Ascending aorta (tissue), 2 donors: ENCODE measurements around the gene WWC1. TPM values are rescaled to one million over a fixed set of nuclear protein-coding genes. Genes with fewer than 3 reads are reported as not detected.

Experiments
- DNase-seq, 2 donors: peaks; one replicate each; pipeline ENCODE4 v3.0.0-alpha.2; 2019; ENCODE audit warnings: low spot score in 2 of 2
- H3K27ac ChIP-seq, 2 donors: fragments of 200-600 bp; sonication (generic); one replicate each; pipeline ENCODE4 v1.5.1; 2016 to 2017; ENCODE audit warnings: mild to moderate bottlenecking in 1 of 2
- H3K27me3 ChIP-seq: fragments of 200-600 bp; sonication (generic); one replicate; pipeline ENCODE4 v1.5.1; 2017
- H3K36me3 ChIP-seq, 2 donors: fragments of 200-600 bp; sonication (generic); one replicate each; pipeline ENCODE4 v1.5.1; 2016
- H3K4me1 ChIP-seq, 2 donors: fragments of 200-600 bp; sonication (generic); one replicate each; pipeline ENCODE4 v1.5.1; 2016 to 2017; ENCODE audit warnings: mild to moderate bottlenecking in 1 of 2
- H3K4me3 ChIP-seq, 2 donors: fragments of 200-600 bp; sonication (generic); one replicate each; pipeline ENCODE4 v1.5.1; 2016 to 2017; ENCODE audit warnings: mild to moderate bottlenecking in 1 of 2
- H3K9me3 ChIP-seq, 2 donors: fragments of 200-600 bp; sonication (generic); one replicate each; pipeline ENCODE4 v1.5.1; 2016
- CTCF ChIP-seq, 3 experiments: fragments of 200-600 bp in 2 of 3; fragments of 450-650 bp in 1 of 3; sonication (generic) in 2 of 3; IDR thresholded peaks; one replicate each; pipeline ENCODE4 v1.5.1; 2016 to 2019; ENCODE audit warnings: antibody characterized with exemption in 3 of 3, mild to moderate bottlenecking in 1 of 3, moderate library complexity in 1 of 3
- intact Hi-C: fragments of 100-400 bp; cut with DNase I; formaldehyde crosslinking; loops from one replicate; pipeline ENCODE4 v1.15.1; 2023
- total RNA-seq: library from RNA; depleted of rRNA; stranded (reverse); fragments of >200 nt; gene quantifications from one replicate; pipeline ENCODE4 v1.1.0, GENCODE V29; 2016

WWC1 gene
- total RNA-seq, 1 donor from 2014 or later = not detected

DNA sequence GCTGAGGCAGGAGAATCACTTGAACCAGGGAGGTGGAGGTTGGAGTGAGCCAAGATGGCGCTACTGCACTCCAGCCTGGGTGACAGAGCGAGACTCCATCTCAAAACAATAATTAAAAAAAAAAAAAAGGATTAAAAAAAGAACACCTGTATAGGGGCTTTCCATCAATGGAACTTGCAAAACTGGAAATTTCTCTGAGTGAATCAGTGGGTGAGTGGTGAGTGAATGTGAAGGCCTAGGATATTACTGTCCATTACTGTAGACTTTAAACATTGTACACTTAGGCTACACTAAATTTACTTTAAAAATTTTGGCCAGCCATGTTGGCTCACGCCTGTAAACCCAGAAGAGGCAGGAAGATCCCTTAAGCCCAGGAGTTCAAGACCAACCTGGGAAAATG is 189.2 kb downstream of the WWC1 start:
- intact Hi-C loops = loop anchor here (10.0 kb wide), 1 partner anchor 824 kb away; the partner anchor contains the start of gene SLIT3

GRCh38 chr5:168481330-168481788 is 189.9 kb downstream of the WWC1 start:
- no peak for TF ChIP-seq CTCF (IDR thresholded peaks at IDR 0.05)
- intact Hi-C loops = loop anchor here (10.0 kb wide), 1 partner anchor 823 kb away; the partner anchor contains the start of gene SLIT3

More for the DNA sequence above, 189.2 kb downstream of the WWC1 start:
- Histone ChIP-seq H3K4me3 (no peak overlapping the region), H3K36me3 (no peaks in the 10 kb centered on the region), H3K27ac (no peak overlapping the region), H3K9me3 (no peaks in the 10 kb centered on the region), H3K4me1 (no peaks in the 10 kb centered on the region), H3K27me3 (no peaks in the 10 kb centered on the region)
- no peak for DNase-seq
- no peak for TF ChIP-seq CTCF (IDR thresholded peaks at IDR 0.05)

GRCh38 chr5:168482361-168482760 is 190.9 kb downstream of the WWC1 start:
- intact Hi-C loops = loop anchor here (10.0 kb wide), 1 partner anchor 822 kb away; the partner anchor contains the start of gene SLIT3
- Histone ChIP-seq H3K27me3 (no peaks in the 10 kb centered on the region), H3K36me3 (no peaks in the 10 kb centered on the region), H3K4me3 (no peak overlapping the region), H3K4me1 (peaks cover 3 to 5% of the 10 kb centered on the region in 2 donors), H3K27ac (no peak overlapping the region), H3K9me3 (no peaks in the 10 kb centered on the region)
- no peak for DNase-seq
- TF ChIP-seq CTCF (IDR thresholded peaks at IDR 0.05) = no peak

More at GRCh38 chr5:168481330-168481788, 189.9 kb downstream of the WWC1 start:
- DNase-seq = no peak
- Histone ChIP-seq H3K9me3 (no peaks in the 10 kb centered on the region), H3K4me1 (peaks cover 0 to 3% of the 10 kb centered on the region in 2 donors), H3K36me3 (no peaks in the 10 kb centered on the region), H3K4me3 (no peak overlapping the region), H3K27me3 (no peaks in the 10 kb centered on the region), H3K27ac (no peak overlapping the region)

- H3K27me3 ChIP-seq = no peaks in the 10 kb centered on the region
- DNase-seq = peak; percentile 57 to 95
- peak within 1 kb of the TSS; percentile 78 to 81 for H3K27ac ChIP-seq
- peak; percentile 91 to 98 (median 97) for TF ChIP-seq CTCF (IDR thresholded peaks at IDR 0.05)
- peaks cover 22 to 27% of the 10 kb centered on the region in 2 donors for H3K36me3 ChIP-seq
- no peaks in the 10 kb centered on the region for H3K9me3 ChIP-seq
- intact Hi-C loops = loop anchor here (1.0 to 10.0 kb wide), 4 partner anchors 93 to 1094 kb away; partner anchors contain the start of genes PANK3 and SLIT3
- H3K4me1 ChIP-seq = peaks cover 3 to 9% of the 10 kb centered on the region in 2 donors
- H3K4me3 ChIP-seq = peak within 1 kb of the TSS; percentile 89 to 91
Observed at GRCh38 chr5:168486136-168486879, 194.9 kb downstream of the WWC1 start, which contains the start of gene RARS1. TSS of gene RARS1 (plus strand) at chr5:168486471. CDS start at chr5:168486499, 28 bp downstream.

- no peak for TF ChIP-seq CTCF (IDR thresholded peaks at IDR 0.05)
- Histone ChIP-seq H3K27ac (no peak overlapping the region), H3K27me3 (no peaks in the 10 kb centered on the region), H3K36me3 (peaks cover 37 to 55% of the 10 kb centered on the region in 2 donors), H3K4me1 (peaks cover 3 to 9% of the 10 kb centered on the region in 2 donors), H3K4me3 (no peak overlapping the region), H3K9me3 (no peaks in the 10 kb centered on the region)
- DNase-seq = no peak
- intact Hi-C loops = loop anchor here (5.0 to 10.0 kb wide), 2 partner anchors 222 to 816 kb away; partner anchors contain the start of gene SLIT3
Observed at GRCh38 chr5:168489059-168489458, 197.6 kb downstream of the WWC1 start.
